NCI-H187 treated with DMSO at 0.1 percent for 48 hours (cell line): Measurements from ENCODE around the gene RAB31.
A peak's percentile ranks its signal among the peaks of the same experiment; 100 is the strongest.
"Not testable (repeated sequence)": the region's sequence is repeated elsewhere in the genome, so short reads cannot be mapped to it uniquely, and the experiment has no call there.

ENCODE experiments used
- DNase-seq: peaks from one replicate; lab custom pipeline; 2025; lab: John Stamatoyannopoulos, UW

The RAB31 gene

GRCh38 chr18:9891515-9891914, 183.4 kb downstream of the RAB31 start:
- not testable (repeated sequence) for DNase-seq

- no peak for DNase-seq
These were observed 186.5 kb downstream of the RAB31 start for GRCh38 chr18:9894454-9895068.

- no peak for DNase-seq
These were observed 189.0 kb downstream of the RAB31 start for GRCh38 chr18:9897129-9897528.

GRCh38 chr18:9897787-9898291, 189.7 kb downstream of the RAB31 start:
- DNase-seq = not testable (repeated sequence)

- DNase-seq = peak; percentile 8
These were observed 190.9 kb downstream of the RAB31 start for GRCh38 chr18:9898792-9899549.

GRCh38 chr18:9899550-9899930, 191.4 kb downstream of the RAB31 start:
- not testable (repeated sequence) for DNase-seq

- DNase-seq = no peak
These were observed 192.6 kb downstream of the RAB31 start for GRCh38 chr18:9900699-9901098.

- DNase-seq = no peak
These were observed 193.3 kb downstream of the RAB31 start for GRCh38 chr18:9901377-9901776.

- not testable (repeated sequence) for DNase-seq
These were observed 194.2 kb downstream of the RAB31 start for GRCh38 chr18:9902264-9902663.

- DNase-seq = no peak
These were observed 194.7 kb downstream of the RAB31 start for GRCh38 chr18:9902832-9903231.

GRCh38 chr18:9905401-9905922, 197.4 kb downstream of the RAB31 start:
- DNase-seq = no peak

- DNase-seq = no peak
These were observed 198.4 kb downstream of the RAB31 start for GRCh38 chr18:9906481-9906880.

- no peak for DNase-seq
These were observed 199.8 kb downstream of the RAB31 start for GRCh38 chr18:9907867-9908266.

- no peak for DNase-seq
These were observed 202.0 kb downstream of the RAB31 start for GRCh38 chr18:9910071-9910470.

- no peak for DNase-seq
These were observed 202.6 kb downstream of the RAB31 start for GRCh38 chr18:9910661-9911060.

- DNase-seq = no peak
These were observed 203.1 kb downstream of the RAB31 start for GRCh38 chr18:9911226-9911625.
